Gastroesophageal sphincter (tissue), 4 donors: Measurements from ENCODE around the gene ADAMTSL3. TPM values are rescaled to one million over a fixed set of nuclear protein-coding genes. Genes with fewer than 3 reads are reported as not detected.

Experiments
- ATAC-seq: fragments of 150-250 bp; one replicate; pipeline ENCODE4 v1.9.1; 2016; ENCODE audit warnings: mild to moderate bottlenecking, moderate library complexity
- H3K27ac ChIP-seq, 4 donors: fragments of 200-600 bp; sonication (generic) in 3 of 4; 1 replicate in 3 of 4; 2 replicates in 1 of 4; pipeline ENCODE4 v1.5.1; 2016 to 2019
- H3K27me3 ChIP-seq: fragments of 200-600 bp; sonication (generic); one replicate; pipeline ENCODE4 v1.5.1; 2019
- H3K36me3 ChIP-seq, 2 donors: fragments of 200-600 bp; sonication (generic); one replicate each; pipeline ENCODE4 v1.5.1; 2019; ENCODE audit warnings: control low read depth in 1 of 2
- H3K4me1 ChIP-seq, 3 donors: fragments of 200-600 bp; sonication (generic); 1 replicate in 2 of 3; 2 replicates in 1 of 3; pipeline ENCODE4 v1.5.1; 2016 to 2019; ENCODE audit warnings: control low read depth in 2 of 3
- H3K4me3 ChIP-seq, 2 donors: fragments of 200-600 bp; sonication (generic); one replicate each; pipeline ENCODE4 v1.5.1; 2019; ENCODE audit warnings: mild to moderate bottlenecking in 1 of 2, moderate library complexity in 1 of 2
- H3K9me3 ChIP-seq, 3 donors: fragments of 200-600 bp; sonication (generic); one replicate each; pipeline ENCODE4 v1.5.1; 2017 to 2019; ENCODE audit warnings: control low read depth in 2 of 3
- EP300 ChIP-seq: sonication (generic); formaldehyde crosslinking; IDR thresholded peaks from one replicate; pipeline ENCODE4 v1.6.1; 2017; ENCODE audit warnings: antibody characterized with exemption, mild to moderate bottlenecking
- POLR2A ChIP-seq, 2 donors: fragments of 450-650 bp; IDR thresholded peaks; one replicate each; pipeline ENCODE4 v1.6.1; 2017; ENCODE audit warnings: antibody characterized with exemption in 2 of 2, mild to moderate bottlenecking in 2 of 2, moderate library complexity in 1 of 2
- POLR2AphosphoS5 ChIP-seq: sonication (generic); formaldehyde crosslinking; IDR thresholded peaks from one replicate; pipeline ENCODE4 v1.6.1; 2017; ENCODE audit warnings: antibody characterized with exemption
- WGBS, 2 donors: methylation state at CpG; one replicate each; pipeline ENCODE4 v1.1.5; 2018; ENCODE audit warnings: low coverage in 1 of 2; 5-methylcytosine and 5-hydroxymethylcytosine counted together
- total RNA-seq, 4 donors: library from RNA; depleted of rRNA; stranded (reverse); fragments of >200 nt; gene quantifications; one replicate each; pipeline ENCODE4 v1.1.0, GENCODE V29; 2016
- TF ChIP-seq, protein P1 (sequence below), 4 experiments: fragments of 200-600 bp in 2 of 4; fragments of 450-650 bp in 2 of 4; sonication (generic) in 1 of 4; IDR thresholded peaks; one replicate each; pipeline ENCODE4 v1.5.1; 2017 to 2019; ENCODE audit warnings: antibody characterized with exemption in 4 of 4, mild to moderate bottlenecking in 2 of 4, moderate library complexity in 2 of 4

ADAMTSL3 gene
- total RNA-seq, 4 donors from 2014 or later: 19.4 to 35.9 (median 24.1) TPM

DNA sequence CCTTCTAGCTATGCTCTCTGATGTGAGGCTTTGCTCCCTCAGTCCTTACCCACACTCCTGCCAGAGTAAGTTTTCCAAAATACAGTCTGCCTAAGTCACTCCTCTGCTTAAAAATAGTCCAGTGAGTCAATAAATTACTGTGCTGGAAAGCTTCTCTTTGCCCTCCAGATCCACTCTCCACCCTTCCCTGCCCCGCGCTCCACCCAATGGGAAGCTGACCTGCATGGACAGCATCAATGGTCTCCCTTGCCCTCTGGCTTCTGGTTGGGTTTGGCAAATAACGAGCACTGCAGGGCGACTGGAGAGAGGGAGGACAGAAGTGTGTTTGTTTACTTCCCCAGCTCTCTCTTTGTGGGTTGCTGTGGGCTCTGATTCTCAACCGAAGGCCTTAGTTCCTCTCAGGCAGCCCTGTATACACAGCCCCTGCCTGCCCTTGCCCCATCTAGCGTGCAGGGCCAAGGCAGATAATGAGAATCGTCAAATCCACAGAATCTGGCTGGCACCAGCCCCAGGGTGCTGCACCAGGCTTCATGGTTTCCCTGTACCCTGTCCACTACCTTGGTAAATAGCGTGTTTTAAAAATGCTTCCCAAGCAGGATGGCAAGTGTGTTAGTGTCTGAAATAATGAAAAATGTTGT lies 110.4 kb downstream of the ADAMTSL3 start:
- ATAC-seq: no peak
- TF ChIP-seq EP300: no peak
- TF ChIP-seq POLR2A (IDR thresholded peaks at IDR 0.05): no peak
- Histone ChIP-seq H3K27ac (no peak overlapping the region), H3K36me3 (no peaks in the 10 kb centered on the region), H3K4me1 (peaks cover 0 to 27% (median 0%) of the 10 kb centered on the region in 3 donors), H3K27me3 (no peaks in the 10 kb centered on the region), H3K9me3 (no peaks in the 10 kb centered on the region), H3K4me3 (no peak overlapping the region)
- 49% methylated on average over 5 of the region's 8 CpGs; no CpG with 5 or more reads in 1 of the 2 donors for WGBS, 2 donors

DNA sequence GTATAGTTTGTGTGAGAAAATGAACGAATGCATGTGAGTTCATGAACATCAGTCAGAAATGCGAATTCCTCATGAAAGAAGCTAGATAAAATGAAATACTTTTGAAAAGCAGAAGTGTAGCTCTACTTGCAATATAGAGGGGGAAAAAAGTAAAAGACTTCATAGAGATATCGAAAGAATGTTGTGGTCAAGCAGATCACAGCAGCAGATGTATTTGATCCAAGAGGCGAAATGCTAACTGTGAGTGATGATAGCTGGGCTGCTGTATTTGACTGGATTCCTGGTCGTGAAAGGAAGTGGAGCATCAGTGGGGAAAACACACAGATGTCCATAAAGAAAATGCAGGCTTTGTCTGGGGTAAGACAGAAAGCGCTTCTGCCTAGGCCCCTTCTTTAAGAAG lies 112.4 kb downstream of the ADAMTSL3 start:
- no peak overlapping the region for H3K27ac ChIP-seq
- H3K36me3 ChIP-seq: no peaks in the 10 kb centered on the region
- no peak overlapping the region for H3K4me3 ChIP-seq
- no peaks in the 10 kb centered on the region for H3K9me3 ChIP-seq
- peaks cover 0 to 33% (median 0%) of the 10 kb centered on the region in 3 donors for H3K4me1 ChIP-seq
- no peaks in the 10 kb centered on the region for H3K27me3 ChIP-seq
- no peak for TF ChIP-seq EP300
- TF ChIP-seq, protein P1, sequence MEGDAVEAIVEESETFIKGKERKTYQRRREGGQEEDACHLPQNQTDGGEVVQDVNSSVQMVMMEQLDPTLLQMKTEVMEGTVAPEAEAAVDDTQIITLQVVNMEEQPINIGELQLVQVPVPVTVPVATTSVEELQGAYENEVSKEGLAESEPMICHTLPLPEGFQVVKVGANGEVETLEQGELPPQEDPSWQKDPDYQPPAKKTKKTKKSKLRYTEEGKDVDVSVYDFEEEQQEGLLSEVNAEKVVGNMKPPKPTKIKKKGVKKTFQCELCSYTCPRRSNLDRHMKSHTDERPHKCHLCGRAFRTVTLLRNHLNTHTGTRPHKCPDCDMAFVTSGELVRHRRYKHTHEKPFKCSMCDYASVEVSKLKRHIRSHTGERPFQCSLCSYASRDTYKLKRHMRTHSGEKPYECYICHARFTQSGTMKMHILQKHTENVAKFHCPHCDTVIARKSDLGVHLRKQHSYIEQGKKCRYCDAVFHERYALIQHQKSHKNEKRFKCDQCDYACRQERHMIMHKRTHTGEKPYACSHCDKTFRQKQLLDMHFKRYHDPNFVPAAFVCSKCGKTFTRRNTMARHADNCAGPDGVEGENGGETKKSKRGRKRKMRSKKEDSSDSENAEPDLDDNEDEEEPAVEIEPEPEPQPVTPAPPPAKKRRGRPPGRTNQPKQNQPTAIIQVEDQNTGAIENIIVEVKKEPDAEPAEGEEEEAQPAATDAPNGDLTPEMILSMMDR (IDR thresholded peaks at IDR 0.05): no peak
- no peak for TF ChIP-seq POLR2AphosphoS5
- TF ChIP-seq POLR2A (IDR thresholded peaks at IDR 0.05): no peak
- WGBS, 2 donors: 66 to 79% methylated on average over 5 to 6 of the region's 6 CpGs
- ATAC-seq: no peak

DNA sequence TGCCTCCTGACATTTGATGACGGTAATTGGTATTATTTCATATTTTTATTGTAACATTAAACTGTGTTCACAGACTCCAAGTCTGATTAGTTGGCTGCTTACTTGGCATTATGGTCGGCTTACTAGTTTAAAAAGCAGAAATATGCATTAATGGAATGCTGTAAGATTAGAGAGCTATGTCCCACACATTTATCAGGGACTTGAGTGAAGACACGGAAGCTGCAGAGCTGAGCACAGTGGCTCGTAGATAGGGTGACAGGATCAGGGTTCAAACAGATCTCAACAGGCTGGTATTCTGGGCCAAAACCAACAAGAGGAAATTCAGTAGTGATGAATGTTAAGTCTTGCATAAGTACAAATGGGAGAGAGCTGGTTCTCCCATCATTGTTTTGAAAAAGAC lies 113.8 kb downstream of the ADAMTSL3 start:
- TF ChIP-seq POLR2AphosphoS5: no peak
- TF ChIP-seq, protein P1 (IDR thresholded peaks at IDR 0.05): no peak
- TF ChIP-seq EP300: no peak
- TF ChIP-seq POLR2A (IDR thresholded peaks at IDR 0.05): no peak
- Histone ChIP-seq H3K9me3 (no peaks in the 10 kb centered on the region), H3K27ac (no peak overlapping the region), H3K4me1 (peaks cover 0 to 33% (median 0%) of the 10 kb centered on the region in 3 donors), H3K27me3 (no peaks in the 10 kb centered on the region), H3K4me3 (no peak overlapping the region), H3K36me3 (peaks cover 0 to under 1% of the 10 kb centered on the region in 2 donors)
- WGBS, 2 donors: 59 to 84% methylated on average over 3 to 4 of the region's 4 CpGs
- no peak for ATAC-seq

DNA sequence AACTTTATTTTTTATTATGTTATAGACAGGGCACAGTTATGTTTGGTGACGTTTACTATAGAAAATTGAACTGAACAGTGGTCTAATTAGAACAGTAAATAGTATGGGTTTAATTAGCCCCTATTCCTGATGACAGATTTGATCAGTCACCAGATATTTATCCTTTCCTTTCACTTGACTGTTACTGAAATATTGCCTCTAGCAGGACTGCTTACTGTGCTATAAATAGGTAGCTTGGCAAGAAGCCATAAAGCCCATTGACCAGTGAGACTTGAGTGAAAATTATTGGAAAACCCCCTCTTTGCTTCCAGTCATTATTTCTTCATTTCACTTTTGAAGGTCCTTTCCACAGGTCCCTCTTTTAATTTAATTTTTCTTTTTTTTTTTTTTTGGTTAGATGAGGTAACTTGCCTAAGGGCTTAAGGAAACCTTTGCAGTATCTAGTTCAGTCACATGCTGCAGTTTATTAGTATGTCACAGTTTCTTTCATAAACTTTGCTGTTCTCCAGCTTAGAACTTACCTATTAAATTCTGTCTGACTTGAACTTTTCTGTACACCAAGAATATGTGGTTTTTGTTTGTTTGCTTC lies 115.6 kb downstream of the ADAMTSL3 start:
- peaks cover 0 to 24% (median 0%) of the 10 kb centered on the region in 3 donors for H3K4me1 ChIP-seq
- no peak overlapping the region for H3K27ac ChIP-seq
- 44 to 50% methylated on average over 1 of the region's 1 CpG for WGBS, 2 donors
- TF ChIP-seq POLR2AphosphoS5: no peak
- TF ChIP-seq, protein P1 (IDR thresholded peaks at IDR 0.05): no peak
- no peak for TF ChIP-seq EP300
- TF ChIP-seq POLR2A (IDR thresholded peaks at IDR 0.05): no peak
- no peak overlapping the region for H3K4me3 ChIP-seq
- H3K27me3 ChIP-seq: no peaks in the 10 kb centered on the region
- ATAC-seq: no peak
- H3K9me3 ChIP-seq: no peaks in the 10 kb centered on the region
- H3K36me3 ChIP-seq: peaks cover 0 to 10% of the 10 kb centered on the region in 2 donors

DNA sequence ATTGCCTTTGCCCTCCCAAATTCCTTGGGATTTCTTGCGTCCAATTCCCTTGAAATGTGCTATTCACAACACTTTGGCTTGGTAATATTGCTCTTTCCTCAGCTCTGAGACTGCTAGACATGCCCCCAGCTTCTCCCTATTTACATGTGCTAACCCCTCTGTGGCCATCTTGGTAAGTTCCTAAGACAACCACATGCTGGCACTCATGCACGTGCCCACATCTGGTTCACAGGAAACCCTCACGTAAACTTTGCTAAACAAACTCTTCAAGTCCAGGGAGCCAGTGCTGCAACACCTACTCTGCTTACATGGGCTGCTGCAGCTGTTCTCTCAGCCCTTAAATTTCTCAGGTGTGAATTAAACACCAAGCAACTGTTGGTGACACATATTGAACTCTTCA lies 121.8 kb downstream of the ADAMTSL3 start:
- no peaks in the 10 kb centered on the region for H3K9me3 ChIP-seq
- ATAC-seq: no peak
- 33 to 78% methylated on average over 1 to 2 of the region's 3 CpGs for WGBS, 2 donors
- TF ChIP-seq POLR2AphosphoS5 (no peak), POLR2A (IDR thresholded peaks at IDR 0.05) (no peak), EP300 (no peak)
- TF ChIP-seq, protein P1 (IDR thresholded peaks at IDR 0.05): no peak
- no peaks in the 10 kb centered on the region for H3K27me3 ChIP-seq
- no peaks in the 10 kb centered on the region for H3K4me1 ChIP-seq
- no peak overlapping the region for H3K4me3 ChIP-seq
- no peak overlapping the region for H3K27ac ChIP-seq
- H3K36me3 ChIP-seq: peaks cover 0 to 20% of the 10 kb centered on the region in 2 donors
